DLD1 (cell line): ENCODE measurements around the gene ATP8A1.
"Not testable (repeated sequence)": the region's sequence is repeated elsewhere in the genome, so short reads cannot be mapped to it uniquely, and the experiment has no call there.

Experiments used
- in situ Hi-C: cut with HindIII; loops from 2 replicates; pipeline ENCODE4 v1.10.0; 2017; ENCODE audit warnings: low sequenced_read_pairs

ATP8A1 gene

GRCh38 chr4:42656944-42657792, at the start of gene ATP8A1:
Gene ATP8A1, minus strand, starts transcription at chr4:42657105. Its CDS starts 232 bp downstream, at chr4:42656873.
- in situ Hi-C loops, result no loop called here

- in situ Hi-C loops, result no loop called here
Observed at GRCh38 chr4:42706086-42706485, 49.2 kb upstream of the ATP8A1 start.

- in situ Hi-C loops, result no loop called here
Observed at GRCh38 chr4:42703813-42704212, 46.9 kb upstream of the ATP8A1 start.

- in situ Hi-C loops, result no loop called here
Observed at GRCh38 chr4:42702895-42703294, 46.0 kb upstream of the ATP8A1 start.

- in situ Hi-C loops, result not testable (repeated sequence)
Observed at GRCh38 chr4:42701780-42702179, 44.9 kb upstream of the ATP8A1 start.

GRCh38 chr4:42690537-42690936, 33.6 kb upstream of the ATP8A1 start:
- in situ Hi-C loops, result no loop called here

GRCh38 chr4:42683393-42683792, 26.5 kb upstream of the ATP8A1 start:
- in situ Hi-C loops, result no loop called here

GRCh38 chr4:42678512-42678911, 21.6 kb upstream of the ATP8A1 start:
- in situ Hi-C loops, result no loop called here

GRCh38 chr4:42676066-42676951, 19.4 kb upstream of the ATP8A1 start:
- in situ Hi-C loops, result no loop called here

- in situ Hi-C loops, result no loop called here
Observed at GRCh38 chr4:42673082-42673425, 16.1 kb upstream of the ATP8A1 start.

GRCh38 chr4:42672359-42673081, 15.6 kb upstream of the ATP8A1 start:
- in situ Hi-C loops, result no loop called here

- in situ Hi-C loops, result no loop called here
Observed at GRCh38 chr4:42671431-42672194, 14.7 kb upstream of the ATP8A1 start.

GRCh38 chr4:42658261-42658660, 1.4 kb upstream of the ATP8A1 start:
- in situ Hi-C loops, result no loop called here

- in situ Hi-C loops, result no loop called here
Observed at GRCh38 chr4:42656679-42656943, 294 bp downstream of the ATP8A1 start.

- in situ Hi-C loops, result no loop called here
Observed at GRCh38 chr4:42655921-42656678, 805 bp downstream of the ATP8A1 start.

- in situ Hi-C loops, result no loop called here
Observed at GRCh38 chr4:42655269-42655637, 1.7 kb downstream of the ATP8A1 start.

GRCh38 chr4:42654631-42655268, 2.2 kb downstream of the ATP8A1 start:
- in situ Hi-C loops, result no loop called here

GRCh38 chr4:42653626-42654560, 3.0 kb downstream of the ATP8A1 start:
- in situ Hi-C loops, result no loop called here
